Cerebellar cortex (tissue), 1 donor: ENCODE measurements around the gene GPC6.
"Not testable (repeated sequence)": the region's sequence is repeated elsewhere in the genome, so short reads cannot be mapped to it uniquely, and the experiment has no call there.

Source experiments
- DNase-seq: peaks from one replicate; pipeline ENCODE4 v3.0.0-alpha.2; 2015; ENCODE audit warnings: low spot score

Gene GPC6

GRCh38 chr13:94209913-94210312 lies 983.3 kb downstream of the GPC6 start:
- DNase-seq = not testable (repeated sequence)

- DNase-seq = no peak
Observed at GRCh38 chr13:94210816-94211215, 984.2 kb downstream of the GPC6 start.

GRCh38 chr13:94212196-94212595 lies 985.6 kb downstream of the GPC6 start:
- no peak for DNase-seq

GRCh38 chr13:94214121-94214520 lies 987.5 kb downstream of the GPC6 start:
- no peak for DNase-seq

GRCh38 chr13:94214975-94215374 lies 988.4 kb downstream of the GPC6 start:
- DNase-seq = no peak

- DNase-seq = no peak
Observed at GRCh38 chr13:94216476-94216875, 989.9 kb downstream of the GPC6 start.

GRCh38 chr13:94217370-94217769 lies 990.8 kb downstream of the GPC6 start:
- no peak for DNase-seq

GRCh38 chr13:94218537-94218936 lies 991.9 kb downstream of the GPC6 start:
- no peak for DNase-seq

- DNase-seq = no peak
Observed at GRCh38 chr13:94218951-94219350, 992.3 kb downstream of the GPC6 start.

GRCh38 chr13:94224670-94225069 lies 998.1 kb downstream of the GPC6 start:
- DNase-seq = no peak

GRCh38 chr13:94227255-94227879 lies 1000.8 kb downstream of the GPC6 start:
- DNase-seq = no peak

GRCh38 chr13:94228763-94229162 lies 1002.2 kb downstream of the GPC6 start:
- DNase-seq = no peak

GRCh38 chr13:94232161-94232950 lies 1005.7 kb downstream of the GPC6 start:
- no peak for DNase-seq

GRCh38 chr13:94232956-94233355 lies 1006.3 kb downstream of the GPC6 start:
- no peak for DNase-seq

- no peak for DNase-seq
Observed at GRCh38 chr13:94233401-94233800, 1006.8 kb downstream of the GPC6 start.

- DNase-seq = no peak
Observed at GRCh38 chr13:94233837-94234236, 1007.2 kb downstream of the GPC6 start.

- no peak for DNase-seq
Observed at GRCh38 chr13:94234738-94235137, 1008.1 kb downstream of the GPC6 start.

GRCh38 chr13:94236132-94236531 lies 1009.5 kb downstream of the GPC6 start:
- DNase-seq = no peak

GRCh38 chr13:94236872-94237271 lies 1010.3 kb downstream of the GPC6 start:
- no peak for DNase-seq

- DNase-seq = no peak
Observed at GRCh38 chr13:94239135-94239534, 1012.5 kb downstream of the GPC6 start.

- no peak for DNase-seq
Observed at GRCh38 chr13:94242554-94242953, 1015.9 kb downstream of the GPC6 start.

- DNase-seq = no peak
Observed at GRCh38 chr13:94243551-94243950, 1016.9 kb downstream of the GPC6 start.

- no peak for DNase-seq
Observed at GRCh38 chr13:94246495-94246894, 1019.9 kb downstream of the GPC6 start.

- no peak for DNase-seq
Observed at GRCh38 chr13:94247890-94248289, 1021.3 kb downstream of the GPC6 start.
